T follicular helper cell (primary cell): ENCODE measurements around the gene XCR1.
"Not testable (repeated sequence)": the region's sequence is repeated elsewhere in the genome, so short reads cannot be mapped to it uniquely, and the experiment has no call there.

ENCODE experiments used
- DNase-seq: peaks from one replicate; pipeline ENCODE4 v3.0.0-alpha.2; 2020; ENCODE audit warnings: low read depth
- total RNA-seq, 2 experiments: gene quantifications; one replicate each; lab custom pipeline; 2026; lab: John Stamatoyannopoulos, UW

Gene XCR1
- total RNA-seq = 0 reads per million in 2 experiments

DNA sequence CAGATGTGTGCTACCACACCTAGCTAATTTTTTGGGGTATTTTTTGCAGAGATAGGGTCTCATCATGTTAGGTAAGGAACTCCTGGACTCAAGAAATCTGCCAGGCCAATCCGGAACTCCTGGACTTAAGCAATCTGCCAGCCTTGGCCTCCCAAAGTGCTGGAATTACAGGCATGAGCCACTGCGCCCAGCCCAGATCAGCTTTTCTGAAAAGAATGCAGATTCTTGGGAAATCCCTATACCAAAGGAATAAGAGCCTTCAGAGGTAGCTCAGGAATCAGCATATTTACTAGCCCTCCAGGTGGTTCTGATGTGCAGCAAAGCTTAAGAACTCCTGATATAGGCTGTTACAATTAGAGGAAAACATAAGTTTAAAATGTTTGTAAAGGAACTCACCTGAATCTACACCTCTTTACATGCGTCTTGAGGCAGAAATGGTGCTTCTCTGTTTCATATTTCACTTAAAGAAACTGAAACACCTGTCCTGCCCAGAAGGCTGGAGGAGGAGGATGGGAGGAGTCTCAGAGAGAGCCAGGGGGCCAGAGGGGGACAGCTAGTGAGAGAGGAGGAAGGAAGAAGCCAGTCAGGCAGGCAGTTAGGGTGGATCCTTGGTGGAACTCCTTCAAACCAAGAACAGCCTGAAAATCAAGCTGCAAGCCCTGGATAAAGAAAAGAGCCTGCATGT, at the start of gene XCR1:
TSS of gene XCR1 (minus strand) at position 463 of the 685 bp plus-strand sequence. CDS start 5,536 bp downstream, outside the sequence.
- no peak for DNase-seq

GRCh38 chr3:46076606-46077005, 49.3 kb upstream of the XCR1 start:
- DNase-seq = no peak

DNA sequence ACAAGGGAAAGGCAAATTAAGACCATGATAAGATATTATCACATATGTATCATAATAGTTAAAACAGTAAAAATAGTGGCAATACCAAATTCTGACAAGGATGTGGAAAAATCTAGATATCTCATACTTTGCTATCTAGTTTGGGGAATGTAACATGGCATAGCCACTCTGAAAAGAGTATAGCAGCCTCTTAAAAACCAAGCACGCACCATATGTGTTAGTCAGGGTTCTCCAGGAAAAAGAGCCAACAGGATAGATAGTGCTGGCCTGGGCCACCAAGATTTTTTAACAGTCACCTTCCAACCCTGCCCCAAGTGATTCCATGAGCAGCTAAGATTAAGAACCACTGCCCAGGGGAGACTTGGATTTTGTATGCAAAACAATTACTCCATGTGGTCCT, 48.5 kb upstream of the XCR1 start:
- DNase-seq = no peak

- no peak for DNase-seq
These were observed 44.1 kb upstream of the XCR1 start for GRCh38 chr3:46071222-46071858.

GRCh38 chr3:46070595-46071093, 43.4 kb upstream of the XCR1 start:
- DNase-seq = no peak

DNA sequence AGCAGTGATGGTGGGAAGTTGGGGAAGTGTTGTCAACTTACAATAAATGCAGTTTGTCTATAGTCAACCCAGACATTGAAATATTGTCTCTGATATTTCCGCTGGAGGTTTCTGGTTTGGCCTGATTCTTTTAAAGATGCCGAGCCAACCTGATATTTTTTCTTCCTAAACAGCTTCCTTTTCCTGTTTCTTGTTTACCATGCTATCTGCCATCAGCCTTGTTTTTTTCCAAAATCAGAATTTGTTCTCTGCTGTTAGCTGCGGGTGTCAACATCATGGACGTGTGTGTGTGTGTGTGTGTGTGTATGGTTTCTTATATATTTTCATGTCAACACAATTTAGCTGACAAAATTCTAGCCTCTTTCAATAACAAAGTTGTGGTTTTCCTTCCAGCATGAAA, 41.2 kb upstream of the XCR1 start:
- DNase-seq = no peak

- no peak for DNase-seq
These were observed 40.1 kb upstream of the XCR1 start for GRCh38 chr3:46067401-46067800.

- no peak for DNase-seq
These were observed 38.5 kb upstream of the XCR1 start for GRCh38 chr3:46065750-46066256.

DNA sequence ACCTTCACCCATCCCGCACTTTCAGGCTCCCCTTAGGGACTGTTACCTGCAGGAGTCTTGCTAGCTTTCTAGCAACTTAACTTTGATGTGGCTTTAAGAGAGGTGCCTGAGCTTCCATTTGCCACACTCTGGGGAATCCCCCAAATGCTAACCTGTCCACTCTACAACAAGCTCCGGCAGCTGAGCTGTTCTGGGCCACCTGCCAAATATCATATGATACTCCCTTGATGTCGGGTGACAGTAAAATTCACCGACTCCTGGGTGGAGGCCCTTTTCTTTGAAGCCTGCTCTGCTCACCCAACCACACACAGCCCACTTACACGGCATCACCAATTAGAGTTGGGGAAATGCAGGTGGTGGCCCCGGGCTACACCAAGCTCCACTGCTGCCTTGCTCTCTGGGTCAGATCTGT, 38.0 kb upstream of the XCR1 start:
- DNase-seq = peak; percentile 73

GRCh38 chr3:46062679-46063078, 35.4 kb upstream of the XCR1 start:
- no peak for DNase-seq

DNA sequence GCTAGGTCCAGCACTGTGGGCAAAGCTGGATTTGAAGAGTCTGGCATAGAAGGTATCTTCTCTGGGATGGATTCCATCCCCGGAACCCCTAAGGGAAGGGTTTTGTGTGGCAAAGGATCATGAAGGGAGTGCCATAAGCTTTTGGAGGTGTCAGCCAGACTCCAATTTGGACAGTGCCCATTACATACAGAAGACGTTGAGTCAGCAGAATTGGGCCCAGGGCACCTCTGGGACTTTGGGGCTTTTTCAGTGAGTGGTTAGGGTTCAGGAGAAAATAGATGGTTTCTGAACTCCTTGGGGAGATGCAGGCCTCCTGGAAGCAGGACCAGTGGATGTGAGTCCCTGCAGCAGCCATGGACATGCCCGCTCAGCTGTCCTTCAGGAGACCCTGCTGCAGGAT, 34.6 kb upstream of the XCR1 start:
- no peak for DNase-seq

- DNase-seq = no peak
These were observed 33.9 kb upstream of the XCR1 start for GRCh38 chr3:46061108-46061720.

GRCh38 chr3:46060551-46060950, 33.3 kb upstream of the XCR1 start:
- no peak for DNase-seq

- DNase-seq = no peak
These were observed 32.1 kb upstream of the XCR1 start for GRCh38 chr3:46059432-46059831.

DNA sequence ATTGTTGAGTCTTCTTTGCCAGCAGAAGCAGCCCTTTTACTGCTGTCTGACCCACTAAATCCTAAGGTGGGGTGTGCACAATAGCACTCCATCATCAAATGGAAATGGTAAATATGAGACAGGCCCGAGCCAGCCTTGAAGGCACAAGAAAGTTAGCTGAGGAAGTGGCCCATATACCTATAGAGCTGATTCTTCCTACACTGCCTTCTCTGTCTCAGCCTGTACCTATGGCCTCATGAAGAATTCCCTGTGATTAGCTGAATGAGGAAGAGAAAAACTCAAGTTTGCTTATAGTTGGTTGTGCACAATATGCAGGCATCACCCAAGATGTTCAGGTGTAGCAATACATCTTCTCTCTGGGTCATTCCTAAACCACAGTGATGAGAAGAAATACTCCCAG, 31.7 kb upstream of the XCR1 start:
- no peak for DNase-seq

GRCh38 chr3:46057716-46058115, 30.4 kb upstream of the XCR1 start:
- DNase-seq = no peak

- no peak for DNase-seq
These were observed 29.4 kb upstream of the XCR1 start for GRCh38 chr3:46056686-46057085.

DNA sequence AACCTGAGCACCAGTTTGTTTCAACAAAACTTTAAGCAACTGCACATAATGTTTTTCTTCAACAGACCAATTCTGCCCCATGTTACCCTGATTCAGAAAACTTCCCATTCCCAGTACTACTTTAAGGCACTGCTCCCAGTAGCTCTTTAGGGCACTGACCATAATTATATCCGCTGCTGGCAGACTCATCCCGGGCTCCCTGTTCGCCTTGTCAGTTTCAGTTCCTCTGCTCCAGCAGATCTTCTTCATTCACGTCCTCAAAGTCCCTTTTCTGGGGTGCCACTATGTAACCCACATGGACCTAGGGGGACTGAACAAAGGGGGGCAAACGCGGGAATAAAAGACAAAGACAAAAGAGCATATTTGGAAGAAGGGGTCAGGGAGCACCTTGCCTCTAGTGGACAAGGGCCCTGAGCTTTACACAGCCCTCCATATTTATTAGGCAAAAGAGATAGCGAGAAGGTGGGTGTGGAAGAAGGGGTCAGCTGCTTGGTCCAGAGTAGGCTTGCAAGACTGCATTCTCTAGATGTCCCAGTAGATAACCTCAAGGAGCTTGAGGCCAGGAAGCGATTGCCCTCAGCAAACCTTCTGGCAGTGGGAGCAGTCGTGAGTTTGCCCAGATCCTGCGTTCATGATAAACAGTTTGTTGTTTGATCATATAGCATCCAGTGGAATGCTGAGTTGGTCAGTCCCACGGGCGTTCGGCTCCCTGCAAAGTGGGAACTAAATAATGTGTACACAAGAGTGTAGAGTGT, 26.7 kb upstream of the XCR1 start:
- DNase-seq = not testable (repeated sequence)

GRCh38 chr3:46053265-46053664, 26.0 kb upstream of the XCR1 start:
- not testable (repeated sequence) for DNase-seq

- DNase-seq = no peak
These were observed 25.2 kb upstream of the XCR1 start for GRCh38 chr3:46052531-46052930.

DNA sequence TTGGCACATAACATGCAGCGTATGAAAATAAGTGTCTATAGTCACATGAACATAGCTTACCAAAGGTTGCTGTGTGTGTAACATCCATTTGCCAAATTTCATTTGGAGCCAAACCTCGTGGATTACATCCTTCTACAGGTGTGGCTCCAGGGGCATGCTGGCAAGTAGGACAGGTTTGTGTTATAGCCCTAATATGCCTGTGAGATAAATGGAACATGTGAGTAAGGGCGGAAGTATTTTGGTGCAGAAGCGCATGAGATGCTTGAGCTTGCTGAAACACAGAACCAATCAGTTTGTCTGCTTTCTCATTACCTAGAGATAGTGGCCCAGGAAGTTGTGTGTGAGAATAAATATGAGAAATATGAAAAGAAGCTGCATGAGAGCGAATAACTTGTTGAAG, 21.8 kb upstream of the XCR1 start:
- DNase-seq = no peak

DNA sequence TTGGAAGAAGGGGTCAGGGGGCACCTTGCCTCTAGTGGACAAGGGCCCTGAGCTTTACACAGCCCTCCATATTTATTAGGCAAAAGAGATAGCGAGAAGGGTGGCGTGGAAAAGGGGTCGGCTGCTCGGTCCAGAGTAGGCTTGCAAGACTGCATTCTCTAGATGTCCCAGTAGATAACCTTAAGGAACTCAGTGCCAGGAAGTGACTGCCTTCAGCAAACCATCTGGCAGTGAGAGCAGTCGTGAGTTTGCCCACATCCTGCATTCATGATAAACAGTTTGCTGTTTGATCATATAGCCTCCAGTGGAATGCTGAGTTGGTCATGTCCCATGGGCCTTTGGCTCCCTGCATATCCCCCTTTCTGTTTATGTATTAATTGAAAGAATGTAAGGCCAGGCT, 18.9 kb upstream of the XCR1 start:
- DNase-seq = not testable (repeated sequence)
